Caco-2 (cell line): ENCODE measurements around the gene SYT6. TPM values are rescaled to one million over a fixed set of nuclear protein-coding genes. Genes with fewer than 3 reads are reported as not detected.

Experiments used
- BruUV-seq: library from RNA; stranded (reverse); fragments of 400-500 nt; replicated peaks from 2 replicates; lab custom pipeline; 2021; lab: Mats Ljungman, UMichigan
- CTCF ChIA-PET: fragments of 300-600 bp; sonication (Branson Sonifier 250); formaldehyde crosslinking; loops from one replicate; lab custom pipeline; 2022; ENCODE audit warnings: antibody characterized with exemption; lab: Charles Lee
- POLR2A ChIA-PET: fragments of 300-600 bp; sonication (Branson Sonifier 250); formaldehyde crosslinking; loops from one replicate; lab custom pipeline; 2022; ENCODE audit warnings: antibody characterized with exemption; lab: Charles Lee
- DNase-seq, 2 experiments: peaks; one replicate each; pipeline versions ENCODE4 v3.0.0 to v3.0.0-alpha.2; 2020 to 2022
- H3K27me3 ChIP-seq: replicated peaks from 2 replicates; pipeline ENCODE4 v1.6.0; 2011; ENCODE audit warnings: low read length; ENCODE audit not compliant: control insufficient read depth, insufficient read depth
- H3K36me3 ChIP-seq: 2 replicates; pipeline ENCODE4 v1.5.1; 2011; ENCODE audit warnings: low read length; ENCODE audit not compliant: control insufficient read depth, insufficient read depth
- H3K4me1 ChIP-seq: fragments of 250-450 bp; sonication (Bioruptor Pico); 2 replicates; pipeline ENCODE4 v1.5.1; 2020; ENCODE audit warnings: mild to moderate bottlenecking
- H3K4me3 ChIP-seq: 2 replicates; pipeline ENCODE4 v1.5.1; 2011; ENCODE audit warnings: low read depth, mild to moderate bottlenecking, control low read depth, low read length
- H3K9me3 ChIP-seq: fragments of 250-450 bp; sonication (Bioruptor Pico); 2 replicates; pipeline ENCODE4 v1.5.1; 2020; ENCODE audit warnings: mild to moderate bottlenecking, moderate library complexity
- H3K27ac Mint-ChIP-seq: one replicate; pipeline ENCODE4 v1.8.0; 2022; ENCODE audit warnings: mixed read lengths; ENCODE audit not compliant: unreplicated experiment
- H3K27me3 Mint-ChIP-seq: one replicate; pipeline ENCODE4 v1.8.0; 2022; ENCODE audit warnings: mixed read lengths; ENCODE audit not compliant: insufficient read depth, unreplicated experiment
- H3K36me3 Mint-ChIP-seq: one replicate; pipeline ENCODE4 v1.8.0; 2022; ENCODE audit warnings: mild to moderate bottlenecking, mixed read lengths; ENCODE audit not compliant: insufficient read depth, unreplicated experiment
- H3K4me1 Mint-ChIP-seq: one replicate; pipeline ENCODE4 v1.8.0; 2022; ENCODE audit warnings: low read depth, mixed read lengths; ENCODE audit not compliant: unreplicated experiment
- H3K4me3 Mint-ChIP-seq: one replicate; pipeline ENCODE4 v1.8.0; 2022; ENCODE audit warnings: mild to moderate bottlenecking, moderate library complexity, mixed read lengths; ENCODE audit not compliant: unreplicated experiment
- H3K9me3 Mint-ChIP-seq: one replicate; pipeline ENCODE4 v1.8.0; 2022; ENCODE audit warnings: mixed read lengths; ENCODE audit not compliant: unreplicated experiment
- CTCF ChIP-seq, 2 experiments: fragments of 200-600 bp in 1 of 2; IDR thresholded peaks; 1 replicate in 1 of 2; 2 replicates in 1 of 2; pipeline versions ENCODE4 v1.5.1 to v1.8.0; 2011 to 2022; ENCODE audit warnings: antibody characterized with exemption in 1 of 2, control low read depth in 1 of 2, inconsistent platforms in 1 of 2, low read depth in 1 of 2, low read length in 1 of 2, mild to moderate bottlenecking in 1 of 2, moderate library complexity in 1 of 2; ENCODE audit not compliant: insufficient read depth in 1 of 2, severe bottlenecking in 1 of 2, unreplicated experiment in 1 of 2
- intact Hi-C: fragments of 100-400 bp; cut with micrococcal nuclease; formaldehyde crosslinking; loops from one replicate; pipeline ENCODE4 v1.10.0; 2022; ENCODE audit not compliant: unreplicated experiment
- total RNA-seq: library from RNA; stranded (reverse); gene quantifications from 2 replicates; pipeline ENCODE4 v1.2.3, GENCODE V29; 2022

Gene SYT6
- total RNA-seq, 1 experiment from 2014 or later = 0.32 TPM

DNA sequence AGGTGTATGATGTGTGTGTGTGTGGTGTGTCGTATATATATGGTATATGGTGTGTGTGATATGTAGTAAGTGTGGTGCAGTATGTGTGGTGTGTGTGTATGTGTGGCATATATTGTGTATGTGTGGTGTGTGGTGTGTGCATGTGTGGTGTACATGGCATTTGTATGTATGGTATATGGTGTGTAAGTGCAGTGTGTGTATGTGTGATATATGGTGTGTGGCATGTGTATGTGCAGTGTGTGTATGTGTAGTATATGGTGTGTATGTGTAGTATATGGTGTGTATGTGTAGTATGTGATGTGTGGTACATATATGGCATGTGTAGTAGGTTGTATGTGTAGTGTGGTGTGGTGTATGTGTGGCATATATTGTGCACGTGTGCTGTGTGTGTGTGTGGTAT, 99.5 kb downstream of the SYT6 start:
- no peak for DNase-seq
- no peaks in the 10 kb centered on the region for H3K4me1 Mint-ChIP-seq
- no peaks in the 10 kb centered on the region for H3K4me1 ChIP-seq
- H3K9me3 Mint-ChIP-seq = no peaks in the 10 kb centered on the region
- no peaks in the 10 kb centered on the region for H3K36me3 Mint-ChIP-seq
- no peak overlapping the region for H3K4me3 Mint-ChIP-seq
- no peaks in the 10 kb centered on the region for H3K27me3 ChIP-seq
- POLR2A ChIA-PET = no interaction called here
- CTCF ChIA-PET = no interaction called here
- H3K36me3 ChIP-seq = no peaks in the 10 kb centered on the region
- intact Hi-C loops = no loop called here
- BruUV-seq = no TSS peak
- TF ChIP-seq CTCF (IDR thresholded peaks at IDR 0.05; ENCODE audit: insufficient read depth in 1 of 2, low read depth in 1 of 2, low read length in 1 of 2, severe bottlenecking in 1 of 2, unreplicated experiment in 1 of 2) = no peak
- no peaks in the 10 kb centered on the region for H3K27me3 Mint-ChIP-seq
- H3K4me3 ChIP-seq = no peak overlapping the region
- H3K9me3 ChIP-seq = no peaks in the 10 kb centered on the region
- no peak overlapping the region for H3K27ac Mint-ChIP-seq

DNA sequence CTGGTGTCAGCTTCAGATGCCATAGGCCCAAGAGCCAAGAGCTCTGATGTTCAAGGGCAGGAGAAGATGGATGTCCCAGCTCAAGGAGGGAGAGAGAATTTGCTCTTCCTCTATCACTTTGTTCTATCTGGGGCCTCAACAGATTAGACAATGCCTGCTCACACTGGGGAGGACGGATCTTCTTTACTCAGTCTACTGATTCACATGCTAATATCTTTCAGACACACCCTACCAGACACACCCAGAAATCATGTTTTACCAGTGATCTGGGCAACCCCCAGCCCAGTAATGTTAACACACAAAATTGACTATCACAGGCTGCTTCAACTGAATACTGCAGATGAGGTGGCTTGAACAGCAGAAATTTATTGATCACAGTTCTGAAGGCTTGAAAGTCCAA, 105.4 kb downstream of the SYT6 start:
- H3K4me1 ChIP-seq = no peaks in the 10 kb centered on the region
- intact Hi-C loops = no loop called here
- no peak for TF ChIP-seq CTCF (IDR thresholded peaks at IDR 0.05; ENCODE audit: insufficient read depth in 1 of 2, low read depth in 1 of 2, low read length in 1 of 2, severe bottlenecking in 1 of 2, unreplicated experiment in 1 of 2)
- H3K9me3 ChIP-seq = no peaks in the 10 kb centered on the region
- Mint-ChIP-seq H3K27ac (no peak overlapping the region), H3K9me3 (peaks cover 10% of the 10 kb centered on the region), H3K4me1 (no peaks in the 10 kb centered on the region), H3K4me3 (no peak overlapping the region), H3K36me3 (no peaks in the 10 kb centered on the region), H3K27me3 (no peaks in the 10 kb centered on the region)
- H3K36me3 ChIP-seq = no peaks in the 10 kb centered on the region
- H3K27me3 ChIP-seq = no peaks in the 10 kb centered on the region
- CTCF ChIA-PET = no interaction called here
- no TSS peak for BruUV-seq
- DNase-seq = no peak
- H3K4me3 ChIP-seq = no peak overlapping the region
- POLR2A ChIA-PET = no interaction called here

DNA sequence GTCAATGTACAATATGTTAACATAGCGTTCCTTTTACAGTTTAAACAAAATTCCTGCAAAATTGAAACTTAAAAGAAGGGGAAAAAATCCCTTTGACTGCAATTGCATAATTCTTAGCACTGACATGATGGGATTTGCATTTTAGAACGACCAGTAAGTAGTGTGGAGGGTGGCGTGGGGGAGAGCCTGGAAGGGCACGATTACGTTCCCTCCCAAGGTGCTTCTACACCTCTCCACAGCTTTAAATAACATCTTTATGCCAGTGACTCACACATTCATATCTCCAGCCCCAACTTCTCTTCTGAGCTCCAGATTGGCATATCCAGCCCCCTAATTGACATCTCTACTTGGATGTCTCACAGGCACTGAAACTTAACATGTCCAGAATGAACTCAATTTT, 110.1 kb downstream of the SYT6 start:
- Mint-ChIP-seq H3K27ac (no peak overlapping the region), H3K4me3 (no peak overlapping the region), H3K27me3 (no peaks in the 10 kb centered on the region), H3K4me1 (no peaks in the 10 kb centered on the region), H3K9me3 (peaks cover 10% of the 10 kb centered on the region), H3K36me3 (no peaks in the 10 kb centered on the region)
- Histone ChIP-seq H3K4me3 (no peak overlapping the region), H3K36me3 (no peaks in the 10 kb centered on the region), H3K4me1 (0 out of 2 replicates have a peak, but pooled peaks cover 3% of the 10 kb centered on the region), H3K27me3 (no peaks in the 10 kb centered on the region), H3K9me3 (no peaks in the 10 kb centered on the region)
- POLR2A ChIA-PET = no interaction called here
- DNase-seq = no peak
- TF ChIP-seq CTCF (IDR thresholded peaks at IDR 0.05; ENCODE audit: insufficient read depth in 1 of 2, low read depth in 1 of 2, low read length in 1 of 2, severe bottlenecking in 1 of 2, unreplicated experiment in 1 of 2) = no peak
- BruUV-seq = no TSS peak
- intact Hi-C loops = no loop called here
- CTCF ChIA-PET = no interaction called here
